GM19351 (cell line): Measurements from ENCODE around the gene PRKAR2B.

ENCODE experiments used
- ATAC-seq: cut with Tn5 transposase; IDR thresholded peaks from one replicate; pipeline ENCODE4 v1.9.1; 2021; ENCODE audit warnings: mild to moderate bottlenecking, moderate library complexity; ENCODE audit not compliant: unreplicated experiment

The PRKAR2B gene

DNA sequence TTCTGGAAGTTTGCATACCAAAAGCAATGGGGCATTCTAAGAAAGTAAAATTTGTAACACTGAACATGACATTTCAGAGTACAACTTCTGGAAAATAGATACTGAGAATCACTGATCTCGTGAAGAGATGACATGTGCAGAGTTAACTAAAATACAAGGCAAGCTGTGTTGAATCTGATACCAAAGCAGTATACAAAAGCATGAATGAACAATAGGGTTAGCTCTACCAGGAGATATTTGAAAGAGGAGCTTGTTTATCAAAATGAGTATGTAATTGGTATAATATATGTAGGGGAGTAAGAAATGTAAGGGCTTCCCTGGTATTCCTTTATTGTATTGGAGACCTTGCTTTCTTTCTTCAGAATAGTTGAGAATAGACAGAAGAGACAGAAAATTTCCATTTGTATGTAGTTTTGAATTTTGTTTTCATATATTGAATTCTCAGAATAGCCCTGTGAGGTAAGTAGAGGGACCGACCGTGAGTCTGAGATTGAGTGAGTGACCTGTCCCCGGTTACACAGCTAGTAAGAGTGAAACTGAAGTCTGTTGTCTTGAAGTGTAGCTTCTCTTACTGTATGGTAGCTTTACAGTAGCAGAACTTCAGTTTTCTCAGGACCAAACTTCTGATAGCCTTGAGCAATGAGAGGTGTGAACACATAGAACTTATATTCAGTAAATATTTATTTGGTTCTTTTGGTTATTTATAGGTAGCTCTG lies 129.3 kb downstream of the PRKAR2B start:
- peak; percentile 62 for ATAC-seq

DNA sequence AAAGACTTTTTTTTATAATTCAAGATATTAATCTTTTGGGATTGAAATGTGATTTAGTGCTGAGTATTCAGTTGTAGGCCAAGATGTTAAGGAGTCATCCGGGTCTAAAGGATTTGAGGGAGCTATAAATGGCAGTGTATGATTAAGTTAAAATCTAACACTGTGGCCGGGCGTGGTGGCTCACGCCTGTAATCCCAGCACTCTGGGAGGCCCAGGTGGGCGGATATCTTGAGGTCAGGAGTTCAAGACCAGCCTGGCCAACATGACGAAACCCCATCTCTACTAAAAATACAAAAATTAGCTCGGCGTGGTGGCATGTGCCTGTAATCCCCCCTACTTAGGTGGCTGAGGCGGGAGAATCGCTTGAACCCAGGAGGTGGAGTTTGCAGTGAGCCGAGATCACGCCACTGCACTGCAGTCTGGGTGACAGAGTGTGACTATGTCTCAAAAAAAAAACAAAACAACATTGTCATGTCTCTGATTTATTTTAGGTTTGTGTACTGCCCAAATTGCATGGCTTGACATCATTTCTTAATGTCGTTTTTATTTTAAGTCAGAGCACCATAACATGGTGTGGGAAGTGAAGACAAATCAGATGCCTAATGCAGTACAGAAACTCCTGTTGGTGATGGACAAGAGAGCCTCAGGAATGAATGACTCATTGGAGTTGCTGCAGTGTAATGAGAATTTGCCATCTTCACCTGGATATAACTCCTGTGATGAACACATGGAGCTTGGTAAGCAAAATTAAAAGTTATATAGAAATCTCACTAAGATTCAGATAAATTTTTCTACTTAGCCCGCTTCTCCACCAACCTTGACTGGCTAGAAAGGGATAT lies 135.0 kb downstream of the PRKAR2B start:
- no peak for ATAC-seq

DNA sequence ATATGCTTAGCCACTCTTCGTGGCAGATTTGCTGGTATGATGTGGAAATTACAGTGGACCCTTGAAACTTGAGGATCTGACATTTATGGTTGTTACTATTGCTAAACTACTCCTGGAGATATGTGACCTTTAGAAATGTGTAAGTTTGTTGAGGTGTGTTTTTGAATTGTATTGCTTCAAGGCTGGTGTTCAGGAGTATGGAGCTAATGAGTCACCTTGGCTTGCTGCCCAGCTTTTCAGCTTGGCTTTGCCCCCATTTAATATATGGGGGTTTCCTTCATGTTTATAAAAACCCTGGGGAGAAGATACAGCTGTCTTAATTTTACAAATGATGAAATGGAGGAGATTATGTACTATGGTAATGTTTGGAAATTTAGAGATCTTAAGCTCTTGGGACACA lies 135.9 kb downstream of the PRKAR2B start:
- no peak for ATAC-seq

DNA sequence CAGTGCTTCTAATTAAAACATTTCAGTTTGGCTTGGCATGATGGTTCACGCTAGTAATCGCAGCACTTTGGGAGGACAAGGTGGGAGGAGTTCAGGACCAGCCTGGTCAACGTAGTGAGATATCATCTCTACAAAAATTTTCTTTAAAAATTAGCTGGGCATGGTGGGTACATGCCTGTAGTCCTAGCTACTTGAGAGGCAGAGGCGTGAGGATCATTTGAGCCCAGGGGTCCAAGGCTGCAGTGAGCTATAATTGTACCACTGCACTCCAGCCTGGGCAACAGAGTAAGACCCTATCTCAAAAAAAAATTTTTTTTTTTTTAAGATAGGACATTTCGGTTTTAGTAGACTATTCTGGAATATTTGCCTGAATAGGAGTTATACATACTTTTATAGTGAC lies 136.7 kb downstream of the PRKAR2B start:
- ATAC-seq, result no peak

DNA sequence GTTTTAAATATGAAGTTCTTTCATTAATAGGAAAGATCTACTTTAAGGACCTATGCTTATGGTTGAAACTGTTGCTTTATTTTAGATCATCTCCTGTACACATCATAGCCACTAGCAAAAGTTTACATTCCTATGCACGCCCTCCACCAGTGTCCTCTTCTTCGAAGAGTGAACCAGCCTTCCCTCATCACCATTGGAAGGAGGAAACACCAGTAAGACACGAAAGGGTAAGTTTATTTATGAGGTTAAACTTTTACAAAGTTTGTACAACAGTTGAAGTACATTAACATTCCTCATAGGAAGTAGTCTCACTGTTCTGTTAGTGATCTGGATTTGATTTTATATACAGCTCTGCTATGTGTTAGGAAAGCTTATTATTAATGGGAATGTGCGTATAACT lies 141.2 kb downstream of the PRKAR2B start:
- ATAC-seq, result no peak

DNA sequence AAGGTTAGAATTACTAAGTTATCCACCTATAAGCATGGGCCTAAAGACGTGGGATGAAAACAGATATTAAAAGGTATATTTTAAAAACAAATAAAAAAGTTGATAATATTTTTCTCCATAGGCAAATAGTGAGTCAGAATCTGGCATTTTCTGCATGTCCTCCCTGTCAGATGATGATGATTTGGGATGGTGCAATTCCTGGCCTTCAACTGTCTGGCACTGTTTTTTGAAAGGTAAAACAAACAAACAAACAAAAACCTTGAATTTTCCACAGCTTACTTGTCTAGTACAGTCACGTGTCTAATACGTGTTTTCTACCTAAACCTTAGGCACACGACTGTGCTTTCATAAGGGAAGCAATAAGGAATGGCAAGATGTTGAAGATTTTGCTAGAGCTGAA lies 141.7 kb downstream of the PRKAR2B start:
- no peak for ATAC-seq

DNA sequence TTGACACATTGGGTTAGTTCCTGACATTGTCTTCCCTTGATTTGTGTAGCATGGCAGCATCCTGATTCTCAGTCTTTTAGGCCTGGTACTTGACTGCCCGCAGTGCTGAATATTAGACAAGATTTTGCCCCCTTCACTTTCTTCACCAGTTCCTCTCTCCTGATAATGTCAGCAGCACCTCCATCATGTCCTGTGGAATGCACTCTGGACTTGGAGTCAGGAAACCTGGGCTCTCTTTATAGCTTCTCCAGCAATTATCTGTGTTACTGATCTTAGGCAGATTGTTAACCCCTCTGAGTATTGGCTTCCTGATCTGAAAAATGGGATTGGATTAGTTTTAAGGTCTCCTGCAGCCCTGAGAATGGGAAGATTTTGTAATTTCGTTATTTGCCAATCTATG lies 143.3 kb downstream of the PRKAR2B start:
- ATAC-seq, result no peak

DNA sequence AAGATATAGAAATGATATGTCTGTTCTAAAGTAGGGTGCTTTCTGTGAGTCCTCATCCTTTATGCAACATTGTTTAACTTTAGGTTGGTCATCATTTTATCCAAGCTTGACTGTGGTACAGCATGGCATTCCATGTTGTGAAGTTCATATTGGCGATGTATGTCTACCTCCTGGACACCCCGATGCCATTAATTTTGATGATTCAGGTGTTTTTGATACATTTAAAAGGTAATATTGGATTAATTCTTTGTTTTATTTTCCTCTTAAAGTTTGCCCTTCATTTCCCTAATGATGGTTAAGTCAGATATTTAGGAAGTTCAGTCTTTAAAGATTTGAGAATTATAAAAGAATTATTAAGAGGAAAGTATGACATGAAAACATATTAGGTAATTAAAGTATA lies 145.6 kb downstream of the PRKAR2B start:
- no peak for ATAC-seq

DNA sequence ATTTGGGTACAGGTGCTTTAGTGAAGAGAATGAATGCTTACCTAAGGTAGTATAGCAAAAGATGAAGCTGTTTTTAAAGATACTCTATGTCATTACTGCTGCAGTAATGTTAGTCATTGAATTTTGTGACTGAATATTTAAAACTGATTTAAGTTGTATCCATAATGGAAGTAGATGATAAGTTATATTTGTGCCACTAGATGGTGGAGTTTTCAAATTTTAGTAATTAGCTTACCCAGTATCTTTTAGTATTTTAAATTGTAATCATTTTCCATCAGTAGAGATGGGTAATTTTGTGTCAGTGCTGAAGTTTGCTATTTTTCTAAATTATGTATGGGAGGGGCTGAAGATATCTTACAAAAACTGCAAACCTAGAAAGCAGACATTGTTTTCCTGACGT lies 149.5 kb downstream of the PRKAR2B start:
- no peak for ATAC-seq

DNA sequence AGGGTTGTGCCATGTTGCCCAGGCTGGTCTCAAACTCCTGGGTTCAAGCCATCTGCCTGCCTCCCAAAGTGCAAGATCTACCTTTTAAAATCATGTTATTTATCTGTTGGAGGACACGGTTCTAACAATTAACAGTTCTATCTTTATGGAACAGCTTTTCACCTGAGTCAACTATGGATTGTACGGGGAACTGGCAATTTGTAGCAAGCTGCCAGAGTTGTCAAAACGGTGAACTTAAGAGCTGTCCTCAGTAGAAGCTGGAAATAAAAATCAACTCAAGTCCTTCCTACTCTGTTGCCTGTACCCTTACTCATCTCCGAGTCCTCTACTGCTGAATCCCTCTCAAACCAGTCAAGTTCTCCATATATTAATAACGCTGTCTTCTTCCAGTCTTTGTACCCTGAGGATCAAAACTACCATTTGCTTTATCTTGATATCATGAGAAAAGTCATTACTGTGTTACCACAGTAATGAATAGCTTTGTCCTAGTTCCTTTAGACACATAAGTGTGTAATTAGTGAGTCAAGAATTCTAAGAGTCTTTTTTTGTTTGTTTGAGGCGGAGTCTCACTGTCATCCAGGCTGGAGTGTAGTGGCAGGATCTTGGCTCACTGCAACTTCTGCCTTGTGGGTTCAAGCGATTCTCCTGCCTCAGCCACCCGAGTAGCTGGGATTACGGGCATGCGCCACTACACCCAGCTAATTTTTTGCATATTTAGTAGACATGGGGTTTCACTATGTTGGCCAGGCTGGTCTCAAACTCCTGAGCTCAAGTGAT lies 152.5 kb downstream of the PRKAR2B start:
- no peak for ATAC-seq

DNA sequence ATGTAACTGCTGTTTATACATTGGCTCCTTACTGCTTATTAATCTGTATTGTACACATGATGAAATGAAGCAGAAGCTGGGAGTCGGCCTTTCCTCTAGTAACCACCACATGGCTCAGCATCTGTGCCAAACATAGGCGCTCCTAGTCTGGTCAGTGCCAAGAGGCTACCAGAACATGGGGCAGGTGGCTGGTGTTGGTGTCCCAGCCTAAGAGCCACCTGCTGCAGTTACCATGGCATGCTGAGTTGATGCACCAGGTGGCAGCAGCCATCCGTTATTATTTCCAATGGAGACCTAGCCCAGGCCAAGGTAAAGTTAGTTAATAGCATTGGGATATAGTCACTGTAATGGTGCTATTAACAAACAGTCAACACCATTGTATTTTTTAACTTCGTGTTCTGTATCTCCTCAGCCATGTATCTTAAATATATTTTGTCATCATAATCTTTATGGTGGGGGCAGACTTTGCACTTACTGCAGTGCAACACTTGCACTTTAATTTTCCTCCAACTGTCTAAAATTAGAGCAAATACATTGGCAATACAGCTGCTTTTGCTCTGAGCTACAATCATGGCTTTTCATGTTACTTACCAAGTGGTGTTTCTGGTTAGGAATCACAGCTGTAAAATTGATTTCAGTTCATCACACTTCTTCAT lies 157.4 kb downstream of the PRKAR2B start:
- ATAC-seq, result no peak

DNA sequence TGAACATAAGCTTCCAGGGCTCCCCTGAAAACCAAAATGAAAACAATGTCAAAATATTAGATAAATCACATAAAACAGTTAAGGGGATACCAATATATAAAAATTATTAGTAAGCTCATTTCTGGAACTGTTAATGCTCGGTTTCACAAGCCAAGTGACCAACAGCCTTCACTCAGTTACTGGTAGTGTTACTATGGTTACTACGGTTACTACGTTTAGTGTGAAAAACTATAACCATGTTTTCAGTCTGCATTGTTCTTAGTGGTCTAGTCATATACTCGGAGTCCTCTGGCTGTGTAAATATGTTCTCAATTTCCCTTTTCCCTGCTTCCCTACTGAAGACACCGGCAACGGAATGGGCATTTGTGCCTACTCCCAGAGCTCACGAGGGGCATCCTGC lies 159.1 kb downstream of the PRKAR2B start:
- no peak for ATAC-seq

DNA sequence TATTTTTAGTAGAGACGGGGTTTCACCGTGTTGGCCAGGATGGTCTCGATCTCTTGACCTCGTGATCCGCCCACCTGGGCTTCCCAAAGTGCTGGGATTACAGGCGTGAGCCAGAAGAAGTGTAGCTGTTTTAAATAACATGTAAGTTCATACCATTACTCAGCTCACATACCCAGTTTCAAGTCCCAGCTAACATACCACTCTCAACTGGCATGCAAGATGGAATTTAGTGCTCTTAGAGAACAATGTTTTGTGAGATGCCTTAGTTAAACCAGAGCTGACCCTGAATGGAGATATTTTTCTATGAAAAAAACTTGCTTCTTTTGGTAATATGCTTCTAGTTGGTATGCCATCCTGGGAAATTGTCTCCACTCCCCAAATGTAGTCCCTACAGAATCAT lies 161.6 kb downstream of the PRKAR2B start:
- ATAC-seq, result no peak

DNA sequence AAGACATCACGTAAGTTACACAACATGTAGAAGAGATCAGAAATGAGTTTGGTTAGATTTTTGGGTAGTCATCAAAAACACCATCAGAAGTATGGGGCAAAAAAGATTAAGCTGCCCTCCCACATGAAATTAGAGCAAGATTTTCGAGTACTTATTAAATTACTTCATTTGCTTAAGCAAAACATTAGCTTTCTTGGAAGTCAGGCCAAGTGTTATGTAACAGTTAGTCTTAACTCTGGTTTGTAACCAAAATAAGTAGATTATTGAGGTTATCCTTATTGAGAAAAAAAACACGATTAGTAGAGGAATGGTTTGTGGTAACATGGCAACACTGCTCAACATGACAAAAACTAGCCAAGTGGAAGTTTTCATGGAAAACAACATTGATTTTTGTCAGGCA lies 162.2 kb downstream of the PRKAR2B start:
- no peak for ATAC-seq

DNA sequence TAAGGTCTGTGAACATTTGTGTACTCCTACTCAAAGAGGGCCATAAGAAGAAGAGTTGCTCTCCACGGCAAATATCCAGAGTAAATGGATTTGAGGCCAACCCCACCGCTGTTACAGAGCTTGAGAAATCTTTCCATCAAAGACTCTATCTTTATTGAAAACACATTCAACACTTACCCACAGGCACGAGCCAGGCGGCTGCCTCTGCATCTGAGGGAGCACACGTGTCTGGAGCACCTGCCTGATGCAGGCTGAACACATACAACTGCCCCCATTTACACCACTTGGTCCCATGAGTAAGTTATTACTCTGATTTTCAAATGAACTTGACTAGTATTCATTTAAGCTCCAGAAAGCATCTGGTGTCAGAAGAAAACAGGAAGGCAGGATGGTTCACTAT lies 163.0 kb downstream of the PRKAR2B start:
- ATAC-seq, result no peak

DNA sequence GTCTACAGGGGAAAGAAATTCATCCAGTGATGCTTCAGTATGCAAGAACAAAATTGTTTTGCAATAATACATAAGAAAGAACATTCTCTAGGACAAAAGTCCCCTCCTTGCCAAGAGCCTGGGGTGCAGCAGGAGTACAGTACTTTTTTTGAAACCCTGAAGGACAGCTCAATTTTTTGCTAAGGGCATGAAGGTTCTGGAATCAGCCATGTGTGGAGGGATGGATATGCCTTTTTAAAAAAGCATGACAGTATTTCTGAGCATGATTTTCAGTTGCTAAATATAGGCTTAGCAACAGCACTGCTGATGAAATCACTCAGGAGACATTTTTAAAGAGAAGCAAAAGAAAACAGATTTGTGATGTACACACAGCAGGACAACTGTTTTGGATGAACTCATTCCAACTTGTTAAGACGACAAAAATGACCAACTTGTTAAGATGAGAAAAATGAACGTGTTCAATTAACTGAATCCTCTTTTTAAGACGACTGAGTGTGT lies 163.6 kb downstream of the PRKAR2B start:
- no peak for ATAC-seq

DNA sequence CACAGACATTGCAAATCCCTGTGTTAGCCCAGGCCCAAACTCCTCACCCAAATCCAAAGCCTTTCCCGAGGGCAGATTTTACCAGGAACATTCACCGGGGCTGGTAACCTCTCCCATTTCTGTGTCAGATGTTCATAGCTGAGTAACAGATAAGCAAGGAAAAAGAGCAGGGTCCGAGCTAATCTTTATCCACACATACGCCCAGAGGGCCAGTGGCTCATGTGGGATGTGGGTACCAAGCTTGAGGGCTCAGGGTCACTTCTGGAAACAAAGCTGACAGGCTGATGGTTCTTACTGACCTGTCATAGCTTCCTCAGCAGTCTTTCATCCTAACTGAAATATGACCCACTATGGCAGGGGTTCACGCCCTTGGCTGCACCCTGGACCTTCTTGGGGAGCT lies 164.1 kb downstream of the PRKAR2B start:
- ATAC-seq, result no peak

DNA sequence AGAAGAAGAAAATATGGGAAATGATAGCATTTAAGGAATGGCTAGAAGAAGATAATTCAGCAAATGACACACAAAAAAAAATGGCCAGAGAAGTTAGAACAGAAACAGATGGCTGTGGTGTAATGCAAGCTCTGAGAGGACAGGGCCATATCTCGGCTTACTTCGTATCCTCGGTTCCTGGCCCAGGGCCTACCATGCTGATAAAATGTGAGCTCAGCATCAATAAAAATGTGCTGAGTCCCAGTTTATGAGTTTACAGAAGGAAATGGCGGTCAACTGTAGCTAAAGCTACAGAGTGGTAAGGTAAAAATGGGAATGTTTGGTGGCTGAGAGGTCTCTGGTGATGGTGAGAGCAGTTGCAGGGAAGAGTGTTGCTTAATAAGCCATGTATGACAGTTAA lies 165.1 kb downstream of the PRKAR2B start:
- no peak for ATAC-seq

DNA sequence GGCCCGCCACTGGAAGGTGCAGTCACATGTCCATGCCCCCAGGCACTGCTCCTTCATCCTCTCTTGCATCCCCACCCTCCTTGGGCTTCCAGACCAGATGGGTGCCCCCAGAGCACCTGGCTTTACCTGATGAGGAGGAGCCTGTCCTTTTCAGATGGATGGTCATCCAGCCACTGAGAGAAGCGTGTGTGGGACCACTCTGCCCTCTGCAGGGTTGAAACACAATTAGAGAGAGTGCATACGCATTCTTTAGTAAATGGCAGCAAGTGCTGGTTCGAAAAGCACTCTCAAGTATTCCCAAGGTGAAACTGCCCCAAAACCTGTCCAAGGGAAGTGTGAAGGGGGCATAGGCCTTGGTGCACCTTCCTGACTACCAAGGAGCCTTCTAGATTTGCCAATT lies 165.9 kb downstream of the PRKAR2B start:
- ATAC-seq, result no peak
